WTC11 (cell line): ENCODE data around the gene CEP131. TPM values are rescaled to one million over a fixed set of nuclear protein-coding genes. Genes with fewer than 3 reads are reported as not detected.

Experiments
- ATAC-seq: fragments of 200-7000 bp; cut with Tn5 transposase; 2 replicates; pipeline ENCODE4 v1.10.0; 2021; ENCODE audit warnings: mild to moderate bottlenecking, moderate library complexity
- CTCF ChIA-PET: fragments of 300-600 bp; sonication (Branson Sonifier 250); formaldehyde crosslinking; loops from one replicate; lab custom pipeline; 2021; ENCODE audit warnings: antibody characterized with exemption; lab: Charles Lee
- POLR2A ChIA-PET: fragments of 350-600 bp; sonication (Branson Sonifier 250); formaldehyde crosslinking; loops from one replicate; lab custom pipeline; 2021; ENCODE audit warnings: antibody characterized with exemption; lab: Charles Lee
- DNase-seq: peaks from one replicate; pipeline ENCODE4 v3.0.0; 2021; ENCODE audit warnings: low spot score
- H3K27ac Mint-ChIP-seq: 2 replicates; pipeline ENCODE4 v1.8.0; 2021; ENCODE audit warnings: mixed read lengths
- H3K27me3 Mint-ChIP-seq: 2 replicates; pipeline ENCODE4 v1.8.0; 2021; ENCODE audit warnings: low read depth, mild to moderate bottlenecking, moderate library complexity, mixed read lengths
- H3K36me3 Mint-ChIP-seq: 2 replicates; pipeline ENCODE4 v1.8.0; 2021; ENCODE audit warnings: mixed read lengths
- H3K4me1 Mint-ChIP-seq: 2 replicates; pipeline ENCODE4 v1.8.0; 2022; ENCODE audit warnings: mixed read lengths
- H3K4me3 Mint-ChIP-seq: 2 replicates; pipeline ENCODE4 v1.8.0; 2021; ENCODE audit warnings: mild to moderate bottlenecking, moderate library complexity, mixed read lengths
- H3K9me3 Mint-ChIP-seq: 2 replicates; pipeline ENCODE4 v1.8.0; 2021; ENCODE audit warnings: mixed read lengths
- AFF4 ChIP-seq: sonication (generic); formaldehyde crosslinking; IDR thresholded peaks from 2 replicates; pipeline ENCODE4 v1.8.1; 2023; ENCODE audit warnings: mild to moderate bottlenecking, missing genetic modification reagents, borderline replicate concordance
- CDX4 ChIP-seq: fragments of 250-450 bp; sonication (Bioruptor Pico); IDR thresholded peaks from 2 replicates; pipeline ENCODE4 v1.9.0; 2021; ENCODE audit warnings: moderate library complexity, mild to moderate bottlenecking, inconsistent platforms, borderline replicate concordance
- ESRRA ChIP-seq: sonication (generic); formaldehyde crosslinking; IDR thresholded peaks from 2 replicates; pipeline ENCODE4 v1.8.1; 2022; ENCODE audit warnings: mild to moderate bottlenecking, missing genetic modification reagents, borderline replicate concordance
- FOXK1 ChIP-seq: sonication (generic); formaldehyde crosslinking; IDR thresholded peaks from 2 replicates; pipeline ENCODE4 v1.8.0; 2022; ENCODE audit warnings: mild to moderate bottlenecking, moderate library complexity, missing genetic modification reagents
- GRHL2 ChIP-seq: fragments of 250-450 bp; sonication (Bioruptor Pico); IDR thresholded peaks from 2 replicates; pipeline ENCODE4 v1.8.0; 2022; ENCODE audit warnings: mild to moderate bottlenecking, moderate library complexity; ENCODE audit not compliant: insufficient replicate concordance, severe bottlenecking
- IRF1 ChIP-seq: sonication (generic); formaldehyde crosslinking; IDR thresholded peaks from 2 replicates; pipeline ENCODE4 v1.8.0; 2023; ENCODE audit warnings: missing genetic modification reagents
- IRF2 ChIP-seq: sonication (generic); formaldehyde crosslinking; IDR thresholded peaks from 2 replicates; pipeline ENCODE4 v1.8.0; 2022; ENCODE audit warnings: low read depth, missing genetic modification reagents, borderline replicate concordance
- JUN ChIP-seq: sonication (generic); formaldehyde crosslinking; IDR thresholded peaks from 2 replicates; pipeline ENCODE4 v1.8.0; 2023; ENCODE audit warnings: mild to moderate bottlenecking, missing genetic modification reagents
- RELA ChIP-seq: sonication (generic); formaldehyde crosslinking; IDR thresholded peaks from 2 replicates; pipeline ENCODE4 v1.8.1; 2022; ENCODE audit warnings: missing genetic modification reagents, mild to moderate bottlenecking, borderline replicate concordance
- SMAD4 ChIP-seq: sonication (generic); formaldehyde crosslinking; IDR thresholded peaks from 2 replicates; pipeline ENCODE4 v1.8.0; 2022; ENCODE audit warnings: mild to moderate bottlenecking, missing genetic modification reagents
- SP1 ChIP-seq: sonication (generic); formaldehyde crosslinking; conservative IDR thresholded peaks from 2 replicates; pipeline ENCODE4 v1.8.1; 2022; ENCODE audit warnings: missing genetic modification reagents
- ZBTB21 ChIP-seq: sonication (generic); formaldehyde crosslinking; IDR thresholded peaks from 2 replicates; pipeline ENCODE4 v1.8.1; 2023; ENCODE audit warnings: mild to moderate bottlenecking, missing genetic modification reagents, borderline replicate concordance
- ZNF138 ChIP-seq: sonication (generic); formaldehyde crosslinking; conservative IDR thresholded peaks from 2 replicates; pipeline ENCODE4 v1.8.1; 2022; ENCODE audit warnings: mild to moderate bottlenecking, moderate library complexity, missing genetic modification reagents
- ZNF219 ChIP-seq: sonication (generic); formaldehyde crosslinking; IDR thresholded peaks from 2 replicates; pipeline ENCODE4 v1.8.0; 2023; ENCODE audit warnings: missing genetic modification reagents, mild to moderate bottlenecking, borderline replicate concordance
- ZNF263 ChIP-seq: sonication (generic); formaldehyde crosslinking; IDR thresholded peaks from 2 replicates; pipeline ENCODE4 v1.8.1; 2022; ENCODE audit warnings: low read depth, mild to moderate bottlenecking, moderate library complexity, missing genetic modification reagents
- ZNF425 ChIP-seq: fragments of 250-450 bp; sonication (Bioruptor Pico); conservative IDR thresholded peaks from 2 replicates; pipeline ENCODE4 v1.9.0; 2021; ENCODE audit warnings: mild to moderate bottlenecking
- ZNF671 ChIP-seq: fragments of 250-450 bp; sonication (Bioruptor Pico); IDR thresholded peaks from 2 replicates; pipeline ENCODE4 v1.8.0; 2021; ENCODE audit warnings: mild to moderate bottlenecking
- total RNA-seq: library from RNA; stranded (reverse); gene quantifications from 3 replicates; pipeline ENCODE4 v1.2.3, GENCODE V29; 2021
- TF ChIP-seq, protein P1 (sequence below): sonication (generic); formaldehyde crosslinking; IDR thresholded peaks from 2 replicates; pipeline ENCODE4 v1.8.0; 2022; ENCODE audit warnings: mild to moderate bottlenecking, missing genetic modification reagents
- TF ChIP-seq, protein P2 (sequence below): sonication (generic); formaldehyde crosslinking; IDR thresholded peaks from 2 replicates; pipeline ENCODE4 v1.8.1; 2022; ENCODE audit warnings: missing genetic modification reagents, borderline replicate concordance

CEP131 gene
- total RNA-seq, 1 experiment from 2014 or later: 35.2 TPM

DNA sequence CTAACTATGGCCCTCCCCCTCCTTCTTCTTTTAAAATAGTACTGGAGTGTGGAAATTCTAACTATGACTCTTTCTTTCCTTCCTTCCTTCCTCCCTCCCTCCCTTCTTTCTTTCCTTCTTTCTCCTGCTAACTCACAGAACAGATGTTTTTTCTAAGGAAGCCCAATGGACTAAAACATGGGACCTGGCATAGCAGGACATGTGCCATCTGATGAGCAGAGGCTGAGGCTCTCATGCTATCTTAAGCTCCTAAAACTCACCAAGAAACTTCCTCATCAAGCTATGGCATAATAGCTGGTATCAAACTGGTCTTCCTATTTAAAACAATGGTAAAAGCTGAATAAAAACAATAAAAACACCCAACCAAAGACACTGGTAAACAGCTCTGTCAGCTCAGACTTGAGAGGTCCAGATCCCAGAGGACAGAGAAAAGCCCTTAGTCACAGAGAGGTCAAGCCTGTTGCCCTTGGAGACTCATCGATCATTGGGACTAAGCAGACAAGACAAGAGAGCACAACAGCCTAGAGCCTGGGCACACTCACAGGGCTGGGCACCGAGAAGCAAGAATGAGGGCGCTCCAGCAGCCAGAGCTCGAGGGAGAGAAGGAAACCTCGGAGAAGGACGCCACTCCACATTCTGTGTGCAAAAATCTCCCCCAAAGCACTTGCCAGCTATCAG lies 44.8 kb upstream of the CEP131 start:
- Mint-ChIP-seq H3K4me1 (no peaks in the 10 kb centered on the region), H3K9me3 (no peaks in the 10 kb centered on the region), H3K27ac (peak overlapping the region; percentile 54; the same call in 1 of the 2 replicates), H3K27me3 (no peaks in the 10 kb centered on the region), H3K4me3 (no peak overlapping the region), H3K36me3 (peaks cover 24% of the 10 kb centered on the region)
- TF ChIP-seq CDX4 (CRISPR knock-in tag) (no peak), GRHL2 (CRISPR knock-in tag) (no peak)
- TF ChIP-seq, protein P1, sequence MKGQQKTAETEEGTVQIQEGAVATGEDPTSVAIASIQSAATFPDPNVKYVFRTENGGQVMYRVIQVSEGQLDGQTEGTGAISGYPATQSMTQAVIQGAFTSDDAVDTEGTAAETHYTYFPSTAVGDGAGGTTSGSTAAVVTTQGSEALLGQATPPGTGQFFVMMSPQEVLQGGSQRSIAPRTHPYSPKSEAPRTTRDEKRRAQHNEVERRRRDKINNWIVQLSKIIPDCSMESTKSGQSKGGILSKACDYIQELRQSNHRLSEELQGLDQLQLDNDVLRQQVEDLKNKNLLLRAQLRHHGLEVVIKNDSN: no peak
- TF ChIP-seq, protein P2, sequence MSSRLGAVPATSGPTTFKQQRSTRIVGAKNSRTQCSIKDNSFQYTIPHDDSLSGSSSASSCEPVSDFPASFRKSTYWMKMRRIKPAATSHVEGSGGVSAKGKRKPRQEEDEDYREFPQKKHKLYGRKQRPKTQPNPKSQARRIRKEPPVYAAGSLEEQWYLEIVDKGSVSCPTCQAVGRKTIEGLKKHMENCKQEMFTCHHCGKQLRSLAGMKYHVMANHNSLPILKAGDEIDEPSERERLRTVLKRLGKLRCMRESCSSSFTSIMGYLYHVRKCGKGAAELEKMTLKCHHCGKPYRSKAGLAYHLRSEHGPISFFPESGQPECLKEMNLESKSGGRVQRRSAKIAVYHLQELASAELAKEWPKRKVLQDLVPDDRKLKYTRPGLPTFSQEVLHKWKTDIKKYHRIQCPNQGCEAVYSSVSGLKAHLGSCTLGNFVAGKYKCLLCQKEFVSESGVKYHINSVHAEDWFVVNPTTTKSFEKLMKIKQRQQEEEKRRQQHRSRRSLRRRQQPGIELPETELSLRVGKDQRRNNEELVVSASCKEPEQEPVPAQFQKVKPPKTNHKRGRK (CRISPR knock-in tag): no peak
- ChIA-PET CTCF (no interaction called here), POLR2A (no interaction called here)
- DNase-seq (no peak), ATAC-seq (no peak)

GRCh38 chr17:81265576-81265975 lies 42.8 kb upstream of the CEP131 start:
- no peaks in the 10 kb centered on the region for H3K4me1 Mint-ChIP-seq
- no peaks in the 10 kb centered on the region for H3K27me3 Mint-ChIP-seq
- ATAC-seq (no peak), DNase-seq (no peak)
- ChIA-PET POLR2A (no interaction called here), CTCF (interaction anchor here (0.9 kb wide), 1 partner anchor 11 kb away, joined by 3 read pairs; no protein-coding TSS in a partner anchor)
- TF ChIP-seq ESRRA (CRISPR knock-in tag) (no peak), IRF2 (CRISPR knock-in tag) (no peak), JUN (CRISPR knock-in tag) (no peak), ZNF671 (CRISPR knock-in tag) (no peak), ZNF219 (no peak), FOXK1 (CRISPR knock-in tag) (no peak), SMAD4 (CRISPR knock-in tag) (no peak), ZNF425 (no peak), ZBTB21 (no peak), IRF1 (CRISPR knock-in tag) (no peak), ZNF263 (CRISPR knock-in tag) (no peak), RELA (CRISPR knock-in tag) (no peak), AFF4 (CRISPR knock-in tag) (no peak), ZNF138 (CRISPR knock-in tag) (no peak), SP1 (CRISPR knock-in tag) (no peak)
- peak overlapping the region; percentile 33; the same call in 1 of the 2 replicates for H3K27ac Mint-ChIP-seq
- H3K9me3 Mint-ChIP-seq: no peaks in the 10 kb centered on the region
- no peak overlapping the region for H3K4me3 Mint-ChIP-seq
- H3K36me3 Mint-ChIP-seq: peaks cover 20% of the 10 kb centered on the region
